Activated T-helper 17 cell treated with anti-CD3 and anti-CD28 coated beads, Interleukin-2, amount 50 U/mL, for 72 hours (primary cell): ENCODE data around the gene GPC3. TPM values are rescaled to one million over a fixed set of nuclear protein-coding genes. Genes with fewer than 3 reads are reported as not detected.
"Not testable (repeated sequence)": the region's sequence is repeated elsewhere in the genome, so short reads cannot be mapped to it uniquely, and the experiment has no call there.

Source experiments
- ATAC-seq: fragments of 150-1000 bp; cut with Tn5 transposase; replicated peaks from 2 replicates; pipeline ENCODE4 v1.10.0; 2021; ENCODE audit warnings: mild to moderate bottlenecking, moderate library complexity
- H3K27ac Mint-ChIP-seq: one replicate; pipeline ENCODE4 v1.8.0; 2022; ENCODE audit warnings: mixed read lengths
- H3K27me3 Mint-ChIP-seq: one replicate; pipeline ENCODE4 v1.8.0; 2022; ENCODE audit warnings: mixed read lengths
- H3K36me3 Mint-ChIP-seq: one replicate; pipeline ENCODE4 v1.8.0; 2022; ENCODE audit warnings: low read depth, mild to moderate bottlenecking, mixed read lengths
- H3K4me1 Mint-ChIP-seq: one replicate; pipeline ENCODE4 v1.8.0; 2022; ENCODE audit warnings: mixed read lengths
- H3K4me3 Mint-ChIP-seq: one replicate; pipeline ENCODE4 v1.8.0; 2022; ENCODE audit warnings: mild to moderate bottlenecking, mixed read lengths
- H3K9me3 Mint-ChIP-seq: one replicate; pipeline ENCODE4 v1.8.0; 2022; ENCODE audit warnings: mixed read lengths
- total RNA-seq, 2 donors: library from RNA; stranded (reverse); gene quantifications; one replicate each; pipeline ENCODE4 v1.2.3, GENCODE V29; 2022

GPC3 gene
- under 1 TPM in 1 of 2 donors, not detected in 1; 0.15 TPM for total RNA-seq

DNA sequence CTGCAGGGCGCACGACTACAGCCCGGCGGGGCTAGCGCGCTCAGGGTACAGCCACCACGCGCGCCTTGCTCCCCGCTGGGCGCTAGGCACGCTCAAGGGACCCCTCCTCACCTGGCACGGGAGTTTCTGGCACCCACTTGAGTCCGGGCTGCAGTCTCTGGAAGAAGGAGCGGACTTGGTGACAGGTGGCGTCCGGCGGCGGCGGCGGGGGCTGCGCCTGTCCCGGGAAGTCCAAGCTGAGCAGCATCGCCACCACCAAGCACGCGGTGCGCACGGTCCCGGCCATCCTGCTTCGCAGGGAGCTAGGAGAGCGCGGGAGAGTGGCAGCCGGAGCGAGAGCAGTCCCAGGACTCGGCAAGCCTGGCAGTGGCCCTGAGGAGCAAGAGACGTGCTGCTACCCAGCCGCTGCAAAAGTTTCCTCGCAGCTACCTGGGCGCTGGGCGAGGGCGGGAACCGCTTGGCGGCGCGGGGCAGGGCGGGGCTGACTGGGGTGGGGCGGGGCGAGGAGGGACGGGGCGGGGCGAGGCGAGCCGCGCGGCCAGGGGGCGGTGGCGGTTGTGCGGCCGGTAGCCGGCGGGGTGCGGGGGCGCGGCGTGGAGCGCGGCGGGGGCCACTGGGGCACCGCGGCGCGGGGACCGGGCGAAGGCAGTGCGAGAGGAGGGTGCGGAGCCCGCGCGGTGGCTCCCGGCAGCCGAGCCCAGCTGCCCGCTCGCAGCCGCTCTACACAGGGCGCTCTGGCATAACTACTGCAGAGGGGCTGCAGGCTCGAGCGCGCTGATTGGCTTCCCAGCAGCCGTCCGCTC lies at the start of gene GPC3:
TSS of gene GPC3 (minus strand) at position 431 of the 803 bp plus-strand sequence.
- H3K4me1 Mint-ChIP-seq, result no peaks in the 10 kb centered on the region
- H3K27ac Mint-ChIP-seq, result no peak within 1 kb of the TSS
- peak within 1 kb of the TSS; percentile 46 for H3K4me3 Mint-ChIP-seq
- no peaks in the 10 kb centered on the region for H3K9me3 Mint-ChIP-seq
- H3K36me3 Mint-ChIP-seq, result no peaks in the 10 kb centered on the region
- ATAC-seq, result peak; percentile 77
- H3K27me3 Mint-ChIP-seq, result peaks cover 22% of the 10 kb centered on the region

DNA sequence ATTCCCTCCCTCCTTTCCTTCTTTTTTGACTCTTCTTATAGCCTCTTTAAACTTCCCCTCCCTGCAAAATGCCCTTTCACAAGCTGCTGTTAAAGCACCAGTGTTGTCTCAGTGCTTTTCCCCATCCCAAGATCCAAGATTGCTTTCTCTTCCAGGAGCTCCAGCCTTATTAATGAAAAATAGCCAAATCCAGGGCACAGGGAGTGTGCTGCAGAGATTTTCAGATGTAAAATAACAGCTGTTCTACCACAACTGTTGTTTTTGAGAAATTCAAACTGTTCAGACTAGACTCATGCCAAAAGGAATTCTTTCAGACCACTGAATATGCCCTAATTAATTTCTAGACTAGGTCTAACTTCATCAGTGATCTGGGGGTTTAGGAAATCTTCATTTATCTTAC lies 47.0 kb upstream of the GPC3 start:
- ATAC-seq, result no peak
- no peak overlapping the region for H3K4me3 Mint-ChIP-seq
- H3K27ac Mint-ChIP-seq, result no peak overlapping the region
- no peaks in the 10 kb centered on the region for H3K36me3 Mint-ChIP-seq
- H3K27me3 Mint-ChIP-seq, result no peaks in the 10 kb centered on the region
- no peaks in the 10 kb centered on the region for H3K4me1 Mint-ChIP-seq
- H3K9me3 Mint-ChIP-seq, result no peaks in the 10 kb centered on the region

- Mint-ChIP-seq H3K27me3 (no peaks in the 10 kb centered on the region), H3K9me3 (no peaks in the 10 kb centered on the region), H3K36me3 (no peaks in the 10 kb centered on the region), H3K4me3 (no peak overlapping the region), H3K4me1 (no peaks in the 10 kb centered on the region), H3K27ac (no peak overlapping the region)
- ATAC-seq, result no peak
These were observed 41.3 kb upstream of the GPC3 start for GRCh38 chrX:134026565-134027311.

DNA sequence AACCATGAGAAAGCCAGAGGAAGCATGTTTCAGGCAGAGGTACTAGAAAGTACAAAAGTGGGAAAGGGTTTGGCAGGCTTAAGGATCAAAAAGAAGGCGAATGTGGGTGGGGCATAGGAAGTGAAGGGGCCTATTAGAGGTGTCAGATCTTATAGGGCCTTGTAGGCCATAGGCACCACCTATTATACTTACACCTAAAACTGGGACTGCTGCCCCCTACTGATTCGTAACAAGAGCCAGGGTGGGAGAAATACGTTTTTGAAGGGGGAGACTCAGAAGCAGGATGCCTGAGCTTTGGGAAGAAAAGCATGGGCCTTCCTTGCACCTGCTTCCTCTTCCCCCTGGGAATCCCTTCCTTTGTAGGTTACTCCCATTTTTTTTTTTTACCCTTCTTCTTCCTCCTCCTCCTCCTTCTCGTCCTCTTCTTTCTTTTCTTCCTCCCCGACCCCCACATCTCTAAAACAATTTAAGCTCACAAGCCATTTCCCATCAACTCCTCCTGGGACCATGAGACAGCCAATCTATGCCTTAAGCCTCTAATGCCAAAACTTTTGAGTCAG lies 40.7 kb upstream of the GPC3 start:
- Mint-ChIP-seq H3K36me3 (no peaks in the 10 kb centered on the region), H3K27me3 (no peaks in the 10 kb centered on the region), H3K4me3 (no peak overlapping the region), H3K4me1 (no peaks in the 10 kb centered on the region), H3K27ac (no peak overlapping the region), H3K9me3 (no peaks in the 10 kb centered on the region)
- no peak for ATAC-seq

DNA sequence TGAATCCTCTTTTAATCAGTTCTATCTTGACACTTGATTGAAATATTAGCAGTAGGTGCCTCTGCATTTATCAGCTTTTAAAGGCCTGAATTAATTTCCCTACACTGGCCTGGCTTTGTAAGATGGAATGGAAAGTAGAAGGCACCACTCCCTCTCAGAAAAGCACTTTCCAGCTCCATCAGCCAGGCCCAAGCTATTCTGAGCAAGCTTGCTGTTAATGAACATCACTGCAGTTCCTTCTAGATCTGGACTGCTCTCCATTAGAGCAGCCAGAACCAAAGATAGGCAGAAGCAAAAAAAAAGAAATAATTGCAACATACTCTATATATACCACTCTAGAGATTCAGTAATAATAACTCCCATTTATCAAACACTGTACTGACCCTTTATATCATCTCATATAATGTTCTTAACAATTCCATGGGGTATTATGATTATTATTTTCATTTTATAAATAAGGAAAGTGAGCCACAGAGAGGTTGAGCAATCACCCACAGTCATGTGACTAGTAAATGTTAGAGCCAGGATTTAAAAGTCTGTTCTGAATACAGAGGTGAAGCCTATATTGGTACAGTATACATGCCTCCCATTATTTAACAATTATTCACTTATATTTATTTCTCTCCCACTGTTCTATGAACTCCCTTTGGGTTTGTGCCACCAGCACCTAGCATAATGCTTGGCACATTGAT lies 39.4 kb upstream of the GPC3 start:
- Mint-ChIP-seq H3K9me3 (no peaks in the 10 kb centered on the region), H3K27ac (no peak overlapping the region), H3K4me1 (no peaks in the 10 kb centered on the region), H3K36me3 (no peaks in the 10 kb centered on the region), H3K4me3 (no peak overlapping the region), H3K27me3 (no peaks in the 10 kb centered on the region)
- no peak for ATAC-seq

DNA sequence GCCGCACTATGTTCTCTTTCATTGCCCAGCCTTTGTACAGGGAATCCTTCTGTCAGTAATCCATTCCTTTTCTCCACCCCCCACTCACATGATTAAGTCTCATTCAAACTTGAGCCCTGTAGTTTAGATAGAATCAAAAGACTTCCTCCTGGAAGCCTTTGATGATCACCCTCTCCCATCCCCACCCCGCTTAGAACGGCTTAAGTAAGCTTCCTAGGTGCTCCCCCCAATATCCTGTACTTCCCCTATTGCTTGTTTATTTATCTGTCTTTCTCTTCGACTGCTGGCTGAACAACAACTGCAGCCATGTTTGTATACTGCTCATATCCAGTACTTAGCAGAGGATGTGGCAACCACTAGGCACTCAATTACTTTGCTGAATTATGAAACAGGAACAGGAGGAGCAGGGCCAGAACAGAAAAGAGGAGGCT lies 38.5 kb upstream of the GPC3 start:
- Mint-ChIP-seq H3K4me3 (no peak overlapping the region), H3K4me1 (no peaks in the 10 kb centered on the region), H3K9me3 (no peaks in the 10 kb centered on the region), H3K27ac (no peak overlapping the region), H3K27me3 (no peaks in the 10 kb centered on the region), H3K36me3 (no peaks in the 10 kb centered on the region)
- ATAC-seq, result no peak

DNA sequence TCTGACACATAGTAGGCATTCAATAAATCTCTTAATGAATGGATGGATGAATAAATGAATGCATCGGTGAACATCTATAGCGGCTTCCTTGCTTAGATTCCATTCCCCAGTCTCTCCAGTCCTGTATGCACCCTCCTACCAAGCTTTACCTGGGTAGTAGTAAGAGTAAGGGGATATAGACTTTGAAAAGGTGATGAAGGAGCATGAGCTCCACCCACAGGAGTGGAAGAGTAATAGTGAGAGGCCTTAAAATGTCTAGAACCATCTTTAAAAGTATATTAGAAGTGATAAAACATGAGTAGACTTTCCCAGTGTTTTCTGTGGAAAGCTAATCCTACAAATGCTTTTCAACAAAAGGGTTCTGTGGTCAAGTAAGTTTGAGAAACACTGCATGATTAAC lies 35.5 kb upstream of the GPC3 start:
- Mint-ChIP-seq H3K36me3 (no peaks in the 10 kb centered on the region), H3K27ac (no peak overlapping the region), H3K4me3 (no peak overlapping the region), H3K4me1 (no peaks in the 10 kb centered on the region), H3K27me3 (peaks cover 4% of the 10 kb centered on the region), H3K9me3 (no peaks in the 10 kb centered on the region)
- ATAC-seq, result no peak

GRCh38 chrX:134019567-134020206 lies 34.3 kb upstream of the GPC3 start:
- Mint-ChIP-seq H3K36me3 (no peaks in the 10 kb centered on the region), H3K4me1 (no peaks in the 10 kb centered on the region), H3K27ac (no peak overlapping the region), H3K27me3 (peaks cover 4% of the 10 kb centered on the region), H3K9me3 (no peaks in the 10 kb centered on the region), H3K4me3 (no peak overlapping the region)
- ATAC-seq, result no peak

DNA sequence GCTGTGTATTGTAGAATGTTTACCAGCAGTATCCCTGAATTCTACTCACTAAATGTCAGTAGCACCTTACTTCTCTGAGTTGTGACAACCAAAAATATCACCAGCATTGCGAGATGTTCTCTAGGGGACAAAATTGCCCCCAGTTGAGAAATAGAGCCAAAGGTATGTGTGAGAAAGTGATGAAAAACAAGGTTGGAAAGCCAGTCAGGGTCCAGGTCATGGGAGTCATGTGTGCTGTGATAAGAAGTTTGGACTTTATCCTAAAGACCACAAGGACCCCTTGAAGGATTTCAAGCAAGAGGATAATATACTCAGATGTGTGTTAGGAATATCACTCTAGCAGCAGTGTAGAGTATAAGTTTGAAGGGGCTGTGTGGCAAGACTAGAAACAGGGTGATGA lies 30.9 kb upstream of the GPC3 start:
- H3K4me3 Mint-ChIP-seq, H3K36me3 Mint-ChIP-seq, ATAC-seq, H3K4me1 Mint-ChIP-seq, H3K27ac Mint-ChIP-seq, H3K27me3 Mint-ChIP-seq, H3K9me3 Mint-ChIP-seq: not testable (repeated sequence)

DNA sequence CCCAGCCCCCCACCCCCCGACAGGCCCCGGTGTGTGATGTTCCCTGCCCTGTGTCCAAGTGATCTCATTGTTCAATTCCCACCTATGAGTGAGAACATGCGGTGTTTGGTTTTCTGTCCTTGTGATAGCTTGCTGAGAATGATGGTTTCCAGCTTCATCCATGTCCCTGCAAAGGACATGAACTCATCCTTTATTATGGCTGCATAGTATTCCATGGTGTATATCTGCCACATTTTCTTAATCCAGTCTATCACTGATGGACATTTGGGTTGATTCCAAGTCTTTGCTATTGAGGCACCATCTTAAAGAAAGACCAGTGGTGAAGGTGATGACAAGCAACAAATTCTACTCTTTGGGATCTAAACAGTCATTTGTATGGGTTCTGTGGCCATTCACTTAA lies 30.1 kb upstream of the GPC3 start:
- H3K4me1 Mint-ChIP-seq, H3K36me3 Mint-ChIP-seq, H3K4me3 Mint-ChIP-seq, H3K27me3 Mint-ChIP-seq, H3K27ac Mint-ChIP-seq, ATAC-seq, H3K9me3 Mint-ChIP-seq: not testable (repeated sequence)

GRCh38 chrX:134013524-134013923 lies 28.1 kb upstream of the GPC3 start:
- Mint-ChIP-seq H3K27me3 (peaks cover 4% of the 10 kb centered on the region), H3K4me1 (peaks cover 4% of the 10 kb centered on the region), H3K36me3 (no peaks in the 10 kb centered on the region), H3K27ac (no peak overlapping the region), H3K9me3 (no peaks in the 10 kb centered on the region), H3K4me3 (no peak overlapping the region)
- ATAC-seq, result no peak

DNA sequence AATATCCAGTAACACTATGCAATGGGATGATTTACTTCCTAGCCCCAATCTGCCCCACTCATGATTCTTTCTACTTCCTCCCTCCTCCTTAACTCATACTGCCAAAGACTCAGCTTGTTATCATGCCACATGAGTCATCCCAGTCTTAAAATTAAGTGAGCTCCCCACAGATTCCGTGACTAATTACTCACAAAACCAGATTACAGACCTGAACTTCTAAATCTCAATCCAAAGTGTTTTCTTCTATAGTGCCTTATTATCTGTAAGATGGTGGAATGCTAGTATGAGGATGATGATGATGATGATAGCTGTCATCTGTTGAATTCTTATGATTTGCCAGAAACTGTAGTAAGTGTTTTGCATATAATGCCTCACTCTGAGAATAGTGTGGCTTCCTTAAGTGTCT lies 27.7 kb upstream of the GPC3 start:
- peak; percentile 95 for ATAC-seq

GRCh38 chrX:134010690-134011089 lies 25.3 kb upstream of the GPC3 start:
- H3K36me3 Mint-ChIP-seq, result no peaks in the 10 kb centered on the region

More for the DNA sequence above, 27.7 kb upstream of the GPC3 start:
- Mint-ChIP-seq H3K4me3 (no peak overlapping the region), H3K4me1 (peaks cover 4% of the 10 kb centered on the region), H3K27me3 (peaks cover 4% of the 10 kb centered on the region), H3K27ac (no peak overlapping the region), H3K36me3 (no peaks in the 10 kb centered on the region), H3K9me3 (no peaks in the 10 kb centered on the region)

GRCh38 chrX:134007716-134008115 lies 22.3 kb upstream of the GPC3 start:
- Mint-ChIP-seq H3K9me3 (no peaks in the 10 kb centered on the region), H3K27me3 (no peaks in the 10 kb centered on the region), H3K4me1 (no peaks in the 10 kb centered on the region), H3K4me3 (no peak overlapping the region), H3K27ac (no peak overlapping the region), H3K36me3 (no peaks in the 10 kb centered on the region)
- no peak for ATAC-seq

More at GRCh38 chrX:134010690-134011089, 25.3 kb upstream of the GPC3 start:
- ATAC-seq, result no peak
- no peaks in the 10 kb centered on the region for H3K27me3 Mint-ChIP-seq
- no peak overlapping the region for H3K4me3 Mint-ChIP-seq
- no peaks in the 10 kb centered on the region for H3K9me3 Mint-ChIP-seq
- H3K27ac Mint-ChIP-seq, result no peak overlapping the region
- H3K4me1 Mint-ChIP-seq, result peaks cover 4% of the 10 kb centered on the region
